Heart left ventricle (tissue), 16 donors: Measurements from ENCODE around the gene GEMIN4. TPM values are rescaled to one million over a fixed set of nuclear protein-coding genes. Genes with fewer than 3 reads are reported as not detected.

Experiments
- ATAC-seq, 4 donors: fragments of 200-7000 bp; cut with Tn5 transposase; one replicate each; pipeline ENCODE4 v1.9.1; 2020 to 2022; ENCODE audit warnings: moderate library complexity in 4 of 4, mild to moderate bottlenecking in 3 of 4, moderate number of reproducible peaks in 1 of 4
- DNase-seq, 5 donors: peaks; one replicate each; pipeline ENCODE4 v3.0.0-alpha.2; 2020
- H3K27ac ChIP-seq, 12 donors: fragments of 200-600 bp; sonication (generic) in 4 of 12; one replicate each; pipeline versions ENCODE4 v1.5.0 to v1.8.0; 2016 to 2022; ENCODE audit warnings: mild to moderate bottlenecking in 2 of 12
- H3K27me3 ChIP-seq, 9 donors: fragments of 200-600 bp; sonication (generic) in 2 of 9; one replicate each; pipeline versions ENCODE4 v1.5.1 to v1.8.0; 2016 to 2022; ENCODE audit warnings: mild to moderate bottlenecking in 3 of 9
- H3K36me3 ChIP-seq, 9 donors: fragments of 200-600 bp; sonication (generic) in 2 of 9; one replicate each; pipeline versions ENCODE4 v1.5.0 to v1.8.0; 2018 to 2022; ENCODE audit warnings: mild to moderate bottlenecking in 2 of 9
- H3K4me1 ChIP-seq, 12 donors: fragments of 200-600 bp; sonication (generic) in 4 of 12; one replicate each; pipeline versions ENCODE4 v1.5.0 to v1.8.0; 2016 to 2022; ENCODE audit warnings: mild to moderate bottlenecking in 3 of 12
- H3K4me3 ChIP-seq, 12 donors: fragments of 200-600 bp; sonication (generic) in 4 of 12; one replicate each; pipeline versions ENCODE4 v1.5.0 to v1.8.0; 2017 to 2022; ENCODE audit warnings: mild to moderate bottlenecking in 9 of 12, moderate library complexity in 4 of 12
- H3K9me3 ChIP-seq, 12 donors: fragments of 200-600 bp; sonication (generic) in 4 of 12; one replicate each; pipeline versions ENCODE4 v1.5.0 to v1.8.0; 2016 to 2022; ENCODE audit warnings: mild to moderate bottlenecking in 1 of 12
- CTCF ChIP-seq, 12 donors: fragments of 200-600 bp; sonication (generic) in 4 of 12; IDR thresholded peaks; one replicate each; pipeline versions ENCODE4 v1.5.0 to v1.8.0; 2018 to 2022; ENCODE audit warnings: antibody characterized with exemption in 12 of 12, mild to moderate bottlenecking in 5 of 12
- POLR2A ChIP-seq, 2 donors: fragments of 450-650 bp; IDR thresholded peaks; one replicate each; pipeline ENCODE4 v1.6.1; 2017; ENCODE audit warnings: antibody characterized with exemption in 2 of 2, mild to moderate bottlenecking in 2 of 2, moderate library complexity in 2 of 2
- WGBS, 4 donors: extraction: QIAGEN DNeasy Blood & Tissue Kit in 2 of 4; methylation state at CpG; one replicate each; pipeline versions ENCODE4 v1.1.5 to v1.1.7; 2013 to 2018; 5-methylcytosine and 5-hydroxymethylcytosine counted together
- intact Hi-C, 10 donors: fragments of 100-400 bp; cut with DNase I; formaldehyde crosslinking; loops; one replicate each; pipeline versions ENCODE4 v1.11.1 to v1.14.2; 2022
- polyA plus RNA-seq, 2 donors: library from polyadenylated mRNA; stranded (reverse); fragments of 200-250 nt; gene quantifications; one replicate each; pipeline ENCODE4 v1.2.3, GENCODE V29; 2013
- total RNA-seq, 9 donors: library from RNA; depleted of rRNA in 2 of 9; stranded (reverse); fragments of >200 nt in 2 of 9; fragmentation: NEBNext Ultra II Directional in 3 of 9; extraction: Animal tissue kit (Norgen Biotek cat#: 25700) in 3 of 9; gene quantifications; one replicate each; pipeline versions ENCODE4 v1.1.0 to v1.2.4, GENCODE V29; 2016 to 2023
- donor health status: ischemic (EF 13 %, LVEDD 7.1; RV severe dilation, severe dysfunction).
- donor health status: healthy with polysubstance abuse.
- donor health status: DM: no; HTN: yes; CAD: no.
- donor health status: DM: no; HTN: no; CAD: no.
- donor health status: ischemic (EF 25% LVEDD 6.9; RV normal size, moderate dysfunction).
- donor health status: ischemic (EF 25% LVEDD 5.7; RV mildly dilated, moderate dysfunction).
- donor health status: healthy.
- donor health status: DM: yes; HTN: yes; CAD: no.
- donor health status: ischemic (EF 35%, LVEDD 5.7; RV mildly dilated, moderate dysfunction).
- donor health status: nonischemic (EF 11% LVEDD 7.7; RV severe dilation, severe dysfunction).
- donor health status: DM: yes; HTN: yes; CAD: no.
- donor health status: PGD.
- donor health status: ischemic (EF 29% LVEDD 5.4; RV normal size, mild dysfunction).
- donor health status: nonischemic (EF 23%, LVEDD 6.1; RV moderate dilation, normal function).

GEMIN4 gene
- total and polyA plus RNA-seq, 11 donors = 3.2 to 20.8 (median 9.8) TPM

- Histone ChIP-seq H3K27me3 (no peaks in the 10 kb centered on the region), H3K4me1 (peaks cover 0 to 30% (median 10%) of the 10 kb centered on the region in 12 donors), H3K9me3 (no peaks in the 10 kb centered on the region), H3K4me3 (no peak overlapping the region), H3K36me3 (peaks cover 0 to 26% (median 16%) of the 10 kb centered on the region in 9 donors), H3K27ac (peak overlapping the region in 5 of 12 donors; percentile 49 to 74 (median 57))
- intact Hi-C loops = loop anchor here (1.0 to 10.0 kb wide), 11 partner anchors 49 to 262 kb away; partner anchors contain the start of gene NXN (in 2 of the 10)
- WGBS, 4 donors = 70 to 80% (median 73%) methylated on average over 9 of the region's 9 CpGs
- DNase-seq (peak in 2 of 5 donors; percentile 4 to 11), ATAC-seq (no peak)
- TF ChIP-seq CTCF (IDR thresholded peaks at IDR 0.05) (no peak), POLR2A (IDR thresholded peaks at IDR 0.05) (no peak)
These were observed 43.7 kb upstream of the GEMIN4 start for GRCh38 chr17:795721-796120.

GRCh38 chr17:795276-795675 lies 43.2 kb upstream of the GEMIN4 start:
- ATAC-seq (peak in 1 of 4 donors; percentile 2), DNase-seq (peak in 2 of 5 donors; percentile 22 to 52)
- Histone ChIP-seq H3K4me3 (peak overlapping the region in 11 of 12 donors; percentile 14 to 55 (median 43)), H3K36me3 (peaks cover 0 to 23% (median 16%) of the 10 kb centered on the region in 9 donors), H3K9me3 (no peaks in the 10 kb centered on the region), H3K27ac (peak overlapping the region in 10 of 12 donors; percentile 4 to 74 (median 51)), H3K27me3 (no peaks in the 10 kb centered on the region), H3K4me1 (peaks cover 0 to 30% (median 10%) of the 10 kb centered on the region in 12 donors)
- WGBS, 4 donors = 37 to 48% (median 44%) methylated on average over 14 of the region's 14 CpGs
- TF ChIP-seq CTCF (IDR thresholded peaks at IDR 0.05) = no peak
- TF ChIP-seq POLR2A (IDR thresholded peaks at IDR 0.05) = no peak
- intact Hi-C loops = loop anchor here (1.0 to 10.0 kb wide), 10 partner anchors 50 to 262 kb away; partner anchors contain the start of gene NXN (in 2 of the 10)

- DNase-seq = peak; percentile 85 to 91 (median 88)
- WGBS, 4 donors = 3 to 8% (median 5%) methylated on average over 18 of the region's 18 CpGs
- peaks cover 0 to 30% (median 10%) of the 10 kb centered on the region in 12 donors for H3K4me1 ChIP-seq
- peak overlapping the region in 11 of 12 donors; percentile 14 to 55 (median 43) for H3K4me3 ChIP-seq
- peaks cover 0 to 23% (median 20%) of the 10 kb centered on the region in 9 donors for H3K36me3 ChIP-seq
- H3K27me3 ChIP-seq = no peaks in the 10 kb centered on the region
- peak overlapping the region in 10 of 12 donors; percentile 4 to 74 (median 51) for H3K27ac ChIP-seq
- no peaks in the 10 kb centered on the region for H3K9me3 ChIP-seq
- intact Hi-C loops = loop anchor here (1.0 to 10.0 kb wide), 11 partner anchors 50 to 262 kb away; partner anchors contain the start of gene NXN (in 2 of the 10)
- ATAC-seq = peak; percentile 47 to 81 (median 63)
- TF ChIP-seq CTCF (IDR thresholded peaks at IDR 0.05) = peak; percentile 73 to 97 (median 89)
- TF ChIP-seq POLR2A (IDR thresholded peaks at IDR 0.05) = no peak
These were observed 42.8 kb upstream of the GEMIN4 start for GRCh38 chr17:794876-795275.

GRCh38 chr17:792277-792676 lies 40.2 kb upstream of the GEMIN4 start:
- DNase-seq (no peak), ATAC-seq (no peak)
- intact Hi-C loops = loop anchor here in 5 of 10 donors (5.0 to 10.0 kb wide), 3 partner anchors 53 to 265 kb away; no protein-coding TSS in a partner anchor
- peak overlapping the region in 1 of 12 donors; percentile 3 for H3K27ac ChIP-seq
- H3K27me3 ChIP-seq = no peaks in the 10 kb centered on the region
- H3K4me1 ChIP-seq = peaks cover 0 to 26% (median 10%) of the 10 kb centered on the region in 12 donors
- TF ChIP-seq CTCF (IDR thresholded peaks at IDR 0.05) (no peak), POLR2A (IDR thresholded peaks at IDR 0.05) (no peak)
- WGBS, 4 donors = 78 to 86% (median 84%) methylated on average over 9 of the region's 9 CpGs
- H3K4me3 ChIP-seq = no peak overlapping the region
- no peaks in the 10 kb centered on the region for H3K9me3 ChIP-seq
- H3K36me3 ChIP-seq = peaks cover 0 to 49% (median 44%) of the 10 kb centered on the region in 9 donors
